Neural cell (in vitro differentiated cells): ENCODE data around the gene CUL3. TPM values are rescaled to one million over a fixed set of nuclear protein-coding genes. Genes with fewer than 3 reads are reported as not detected.

Experiments used
- H2AFZ ChIP-seq: fragments of 200-600, 300-800 bp; sonication (generic), shearing (Covaris generic); 2 replicates; pipeline ENCODE4 v1.6.0; 2014; ENCODE audit warnings: low read depth, mild to moderate bottlenecking, antibody characterized with exemption, low read length, moderate library complexity
- H3F3A ChIP-seq: fragments of 200-600 bp; shearing (Covaris generic); 2 replicates; pipeline ENCODE4 v1.6.1; 2016; ENCODE audit warnings: mild to moderate bottlenecking, moderate library complexity, mixed read lengths, antibody characterized with exemption, low read length; ENCODE audit not compliant: insufficient read depth, poor library complexity, severe bottlenecking
- H3K27ac ChIP-seq: fragments of 200-600, 300-800 bp; sonication (generic), shearing (Covaris generic); 2 replicates; pipeline ENCODE4 v1.5.1; 2014; ENCODE audit warnings: mild to moderate bottlenecking, low read length, moderate library complexity
- H3K27me3 ChIP-seq: fragments of 300-800, 200-600 bp; sonication (generic), shearing (Covaris generic); 2 replicates; pipeline ENCODE4 v1.6.0; 2014; ENCODE audit warnings: mild to moderate bottlenecking, low read depth, low read length, moderate library complexity; ENCODE audit not compliant: insufficient read depth
- H3K36me3 ChIP-seq: fragments of 300-800, 200-600 bp; sonication (generic), shearing (Covaris generic); 2 replicates; pipeline ENCODE4 v1.5.1; 2014; ENCODE audit warnings: mild to moderate bottlenecking, antibody characterized with exemption, low read length, moderate library complexity; ENCODE audit not compliant: insufficient read depth
- H3K4me2 ChIP-seq: fragments of 300-800, 200-600 bp; sonication (generic), shearing (Covaris generic); 2 replicates; pipeline ENCODE4 v1.6.0; 2014; ENCODE audit warnings: mild to moderate bottlenecking, low read length
- H3K4me3 ChIP-seq: fragments of 300-800, 200-600 bp; sonication (generic), shearing (Covaris generic); 2 replicates; pipeline ENCODE4 v1.5.1; 2014; ENCODE audit warnings: mild to moderate bottlenecking, low read length, moderate library complexity
- H3K79me2 ChIP-seq: fragments of 200-600 bp; shearing (Covaris generic); replicated peaks from 2 replicates; pipeline ENCODE4 v1.6.0; 2014; ENCODE audit warnings: mild to moderate bottlenecking, low read length, moderate library complexity; ENCODE audit not compliant: insufficient read depth
- H3K9ac ChIP-seq: fragments of 300-800, 200-600 bp; sonication (generic), shearing (Covaris generic); 2 replicates; pipeline ENCODE4 v1.6.1; 2016; ENCODE audit warnings: mild to moderate bottlenecking, low read length, mixed read lengths
- H3K9me2 ChIP-seq: fragments of 200-600 bp; shearing (Covaris generic); 2 replicates; pipeline ENCODE4 v1.6.1; 2016; ENCODE audit warnings: mild to moderate bottlenecking, low read length, mixed read lengths; ENCODE audit not compliant: insufficient read depth
- H3K9me3 ChIP-seq: fragments of 200-600, 300-800 bp; sonication (generic), shearing (Covaris generic); 2 replicates; pipeline ENCODE4 v1.6.1; 2016; ENCODE audit warnings: mild to moderate bottlenecking, mixed run types, low read length, moderate library complexity, mixed read lengths
- H4K20me1 ChIP-seq: fragments of 200-600 bp; shearing (Covaris generic); 2 replicates; pipeline ENCODE4 v1.6.1; 2016; ENCODE audit warnings: mild to moderate bottlenecking, mixed run types; ENCODE audit not compliant: insufficient read depth
- EP300 ChIP-seq: fragments of 450-650 bp; conservative IDR thresholded peaks from 2 replicates; pipeline ENCODE4 v1.6.1; 2014; ENCODE audit warnings: antibody characterized with exemption, mild to moderate bottlenecking, moderate library complexity; ENCODE audit not compliant: poor library complexity, severe bottlenecking
- EZH2 ChIP-seq: fragments of 200-600, 300-800 bp; shearing (Covaris generic), sonication (generic); IDR thresholded peaks from 2 replicates; pipeline ENCODE4 v1.6.1; 2014; ENCODE audit warnings: antibody characterized with exemption, low read length, borderline replicate concordance, mild to moderate bottlenecking; ENCODE audit not compliant: insufficient read depth, poor library complexity, severe bottlenecking
- MXI1 ChIP-seq: fragments of 450-650 bp; conservative IDR thresholded peaks from 2 replicates; pipeline ENCODE4 v1.6.1; 2014; ENCODE audit warnings: antibody characterized with exemption, mild to moderate bottlenecking; ENCODE audit not compliant: poor library complexity, severe bottlenecking
- POLR2AphosphoS5 ChIP-seq: IDR thresholded peaks from 2 replicates; pipeline ENCODE4 v1.6.1; 2012
- RAD21 ChIP-seq: fragments of 450-650 bp; conservative IDR thresholded peaks from 2 replicates; pipeline ENCODE4 v1.6.1; 2014; ENCODE audit warnings: antibody characterized with exemption, mild to moderate bottlenecking, moderate library complexity
- SMC3 ChIP-seq: fragments of 450-650 bp; conservative IDR thresholded peaks from 2 replicates; pipeline ENCODE4 v1.6.1; 2014; ENCODE audit warnings: antibody characterized with exemption, mild to moderate bottlenecking, moderate library complexity; ENCODE audit not compliant: poor library complexity
- TAF1 ChIP-seq: IDR thresholded peaks from 2 replicates; pipeline ENCODE4 v1.6.1; 2012; ENCODE audit warnings: low read depth
- polyA plus RNA-seq: library from polyadenylated mRNA; depleted of rRNA; stranded (reverse); fragments of >200 nt; gene quantifications from 2 replicates; pipeline ENCODE4 v1.2.3, GENCODE V29; 2014
- TF ChIP-seq, protein P1 (sequence below): IDR thresholded peaks from 2 replicates; pipeline ENCODE4 v1.6.1; 2012; ENCODE audit warnings: borderline replicate concordance
- TF ChIP-seq, protein P2 (sequence below): fragments of 450-650 bp; IDR thresholded peaks from 2 replicates; pipeline ENCODE4 v1.5.1; 2014; ENCODE audit warnings: antibody characterized with exemption, mild to moderate bottlenecking, moderate library complexity; ENCODE audit not compliant: poor library complexity, severe bottlenecking

Gene CUL3
- polyA plus RNA-seq, 1 donor from 2014 or later, result 53.9 TPM

DNA sequence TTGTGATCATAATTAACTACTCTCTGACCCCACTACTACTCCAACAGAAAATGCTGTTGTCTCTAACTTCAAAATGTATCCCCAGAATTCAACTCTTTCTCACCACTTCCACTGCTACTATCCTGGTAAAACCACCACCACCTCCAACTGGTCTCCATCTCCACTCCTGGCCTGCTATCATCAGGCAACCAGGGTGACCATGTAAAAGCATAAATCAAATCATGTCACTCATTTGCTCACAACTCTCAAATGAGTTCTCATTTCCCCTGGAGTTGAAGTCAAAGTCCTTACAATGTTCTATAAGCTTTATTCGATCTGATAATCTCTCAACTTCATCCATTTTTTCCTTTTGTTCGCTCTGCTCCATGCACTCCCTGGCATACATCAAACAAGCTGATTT is 24.6 kb downstream of the CUL3 start:
- no peaks in the 10 kb centered on the region for H3K36me3 ChIP-seq
- no peaks in the 10 kb centered on the region for H3F3A ChIP-seq
- H3K27me3 ChIP-seq, result no peaks in the 10 kb centered on the region
- no peaks in the 10 kb centered on the region for H3K9me2 ChIP-seq
- no peaks in the 10 kb centered on the region for H4K20me1 ChIP-seq
- no peak overlapping the region for H3K9ac ChIP-seq
- H3K79me2 ChIP-seq, result peaks cover 91% of the 10 kb centered on the region
- no peak overlapping the region for H3K4me2 ChIP-seq
- H3K9me3 ChIP-seq, result no peaks in the 10 kb centered on the region
- H3K27ac ChIP-seq, result no peak overlapping the region
- no peak overlapping the region for H3K4me3 ChIP-seq
- H2AFZ ChIP-seq, result no peak overlapping the region
- no peak for TF ChIP-seq RAD21
- TF ChIP-seq SMC3, result no peak
- no peak for TF ChIP-seq POLR2AphosphoS5
- no peak for TF ChIP-seq EP300
- TF ChIP-seq, protein P1, sequence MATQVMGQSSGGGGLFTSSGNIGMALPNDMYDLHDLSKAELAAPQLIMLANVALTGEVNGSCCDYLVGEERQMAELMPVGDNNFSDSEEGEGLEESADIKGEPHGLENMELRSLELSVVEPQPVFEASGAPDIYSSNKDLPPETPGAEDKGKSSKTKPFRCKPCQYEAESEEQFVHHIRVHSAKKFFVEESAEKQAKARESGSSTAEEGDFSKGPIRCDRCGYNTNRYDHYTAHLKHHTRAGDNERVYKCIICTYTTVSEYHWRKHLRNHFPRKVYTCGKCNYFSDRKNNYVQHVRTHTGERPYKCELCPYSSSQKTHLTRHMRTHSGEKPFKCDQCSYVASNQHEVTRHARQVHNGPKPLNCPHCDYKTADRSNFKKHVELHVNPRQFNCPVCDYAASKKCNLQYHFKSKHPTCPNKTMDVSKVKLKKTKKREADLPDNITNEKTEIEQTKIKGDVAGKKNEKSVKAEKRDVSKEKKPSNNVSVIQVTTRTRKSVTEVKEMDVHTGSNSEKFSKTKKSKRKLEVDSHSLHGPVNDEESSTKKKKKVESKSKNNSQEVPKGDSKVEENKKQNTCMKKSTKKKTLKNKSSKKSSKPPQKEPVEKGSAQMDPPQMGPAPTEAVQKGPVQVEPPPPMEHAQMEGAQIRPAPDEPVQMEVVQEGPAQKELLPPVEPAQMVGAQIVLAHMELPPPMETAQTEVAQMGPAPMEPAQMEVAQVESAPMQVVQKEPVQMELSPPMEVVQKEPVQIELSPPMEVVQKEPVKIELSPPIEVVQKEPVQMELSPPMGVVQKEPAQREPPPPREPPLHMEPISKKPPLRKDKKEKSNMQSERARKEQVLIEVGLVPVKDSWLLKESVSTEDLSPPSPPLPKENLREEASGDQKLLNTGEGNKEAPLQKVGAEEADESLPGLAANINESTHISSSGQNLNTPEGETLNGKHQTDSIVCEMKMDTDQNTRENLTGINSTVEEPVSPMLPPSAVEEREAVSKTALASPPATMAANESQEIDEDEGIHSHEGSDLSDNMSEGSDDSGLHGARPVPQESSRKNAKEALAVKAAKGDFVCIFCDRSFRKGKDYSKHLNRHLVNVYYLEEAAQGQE, result no peak
- TF ChIP-seq MXI1, result no peak
- TF ChIP-seq TAF1, result no peak
- TF ChIP-seq EZH2, result no peak
- TF ChIP-seq, protein P2, sequence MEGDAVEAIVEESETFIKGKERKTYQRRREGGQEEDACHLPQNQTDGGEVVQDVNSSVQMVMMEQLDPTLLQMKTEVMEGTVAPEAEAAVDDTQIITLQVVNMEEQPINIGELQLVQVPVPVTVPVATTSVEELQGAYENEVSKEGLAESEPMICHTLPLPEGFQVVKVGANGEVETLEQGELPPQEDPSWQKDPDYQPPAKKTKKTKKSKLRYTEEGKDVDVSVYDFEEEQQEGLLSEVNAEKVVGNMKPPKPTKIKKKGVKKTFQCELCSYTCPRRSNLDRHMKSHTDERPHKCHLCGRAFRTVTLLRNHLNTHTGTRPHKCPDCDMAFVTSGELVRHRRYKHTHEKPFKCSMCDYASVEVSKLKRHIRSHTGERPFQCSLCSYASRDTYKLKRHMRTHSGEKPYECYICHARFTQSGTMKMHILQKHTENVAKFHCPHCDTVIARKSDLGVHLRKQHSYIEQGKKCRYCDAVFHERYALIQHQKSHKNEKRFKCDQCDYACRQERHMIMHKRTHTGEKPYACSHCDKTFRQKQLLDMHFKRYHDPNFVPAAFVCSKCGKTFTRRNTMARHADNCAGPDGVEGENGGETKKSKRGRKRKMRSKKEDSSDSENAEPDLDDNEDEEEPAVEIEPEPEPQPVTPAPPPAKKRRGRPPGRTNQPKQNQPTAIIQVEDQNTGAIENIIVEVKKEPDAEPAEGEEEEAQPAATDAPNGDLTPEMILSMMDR, result no peak

DNA sequence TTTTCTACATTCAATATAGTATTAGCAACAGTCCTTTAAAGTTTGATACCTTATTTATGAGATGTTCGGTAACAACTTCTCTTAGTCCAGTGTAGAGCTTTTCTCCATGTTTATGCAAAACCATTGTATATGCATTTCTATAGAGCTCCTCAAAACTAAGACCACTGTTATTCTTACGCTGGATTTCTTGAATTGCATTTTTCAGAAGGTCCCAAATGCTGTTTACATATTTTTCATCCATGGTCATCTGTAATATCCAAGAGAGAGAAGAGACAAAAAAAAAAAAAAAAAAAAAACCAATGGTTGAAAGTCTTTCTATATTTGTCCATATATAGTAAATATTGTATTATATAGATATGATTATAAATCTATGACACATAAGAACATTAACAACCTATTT is 27.6 kb downstream of the CUL3 start:
- Histone ChIP-seq H4K20me1 (no peaks in the 10 kb centered on the region), H3K4me2 (no peak overlapping the region), H3K4me3 (no peak overlapping the region)

More for the DNA sequence above, 27.6 kb downstream of the CUL3 start:
- no peak overlapping the region for H2AFZ ChIP-seq
- H3K36me3 ChIP-seq, result no peaks in the 10 kb centered on the region
- H3K27ac ChIP-seq, result no peak overlapping the region
- H3F3A ChIP-seq, result no peaks in the 10 kb centered on the region
- no peaks in the 10 kb centered on the region for H3K9me2 ChIP-seq
- TF ChIP-seq SMC3 (no peak), RAD21 (no peak), EZH2 (no peak), EP300 (no peak), TAF1 (no peak), POLR2AphosphoS5 (no peak), MXI1 (no peak)
- TF ChIP-seq, protein P1, result no peak
- no peaks in the 10 kb centered on the region for H3K27me3 ChIP-seq
- no peaks in the 10 kb centered on the region for H3K9me3 ChIP-seq
- no peak overlapping the region for H3K9ac ChIP-seq
- peaks cover 91% of the 10 kb centered on the region for H3K79me2 ChIP-seq
